Keratinocyte (primary cell): ENCODE results near the gene FAAP20. TPM values are rescaled to one million over a fixed set of nuclear protein-coding genes. Genes with fewer than 3 reads are reported as not detected.

Experiments used
- DNase-seq: peaks from one replicate; pipeline ENCODE4 v3.0.0-alpha.2; 2011; ENCODE audit warnings: low read depth, missing footprints, low spot score
- FAIRE-seq: peaks from 2 replicates; lab custom pipeline; 2011; peaks lifted over from hg19 to GRCh38; lab: Jason Lieb, UNC
- H2AFZ ChIP-seq: 2 replicates; pipeline ENCODE4 v1.6.0; 2012; ENCODE audit warnings: low read length, control low read depth, inconsistent platforms; ENCODE audit not compliant: control insufficient read depth
- H3K27ac ChIP-seq: 2 replicates; pipeline ENCODE4 v1.5.1; 2011; ENCODE audit warnings: low read length; ENCODE audit not compliant: control insufficient read depth, insufficient read depth
- H3K27me3 ChIP-seq: 3 replicates; pipeline ENCODE4 v1.6.0; 2011; ENCODE audit warnings: low read length; ENCODE audit not compliant: control insufficient read depth, insufficient read depth; ENCODE audit errors: extremely low read depth
- H3K36me3 ChIP-seq, 2 experiments: 2 replicates in 1 of 2; 3 replicates in 1 of 2; pipeline ENCODE4 v1.5.1; 2011; ENCODE audit warnings: low read length in 2 of 2, mild to moderate bottlenecking in 1 of 2; ENCODE audit not compliant: control insufficient read depth in 2 of 2, insufficient read depth in 2 of 2; ENCODE audit errors: extremely low read depth in 1 of 2
- H3K4me1 ChIP-seq: 3 replicates; pipeline ENCODE4 v1.5.1; 2011; ENCODE audit warnings: low read length; ENCODE audit not compliant: control insufficient read depth, insufficient read depth; ENCODE audit errors: extremely low read depth
- H3K4me2 ChIP-seq: 3 replicates; pipeline ENCODE4 v1.6.0; 2011; ENCODE audit warnings: low read depth, low read length; ENCODE audit not compliant: control insufficient read depth, insufficient read depth; ENCODE audit errors: extremely low read depth
- H3K4me3 ChIP-seq, 3 experiments: fragments of 200-600 bp in 1 of 3; sonication (generic) in 1 of 3; 2 replicates in 2 of 3; 3 replicates in 1 of 3; pipeline ENCODE4 v1.5.1; 2011 to 2016; ENCODE audit warnings: low read length in 3 of 3, mild to moderate bottlenecking in 3 of 3, control low read depth in 2 of 3, inconsistent platforms in 1 of 3, low read depth in 1 of 3, mixed read lengths in 1 of 3, mixed run types in 1 of 3, moderate library complexity in 1 of 3; ENCODE audit not compliant: control insufficient read depth in 2 of 3, insufficient read depth in 2 of 3; ENCODE audit errors: extremely low read depth in 1 of 3
- H3K79me2 ChIP-seq: 2 replicates; pipeline ENCODE4 v1.6.0; 2012; ENCODE audit warnings: low read length; ENCODE audit not compliant: control insufficient read depth, insufficient read depth
- H3K9ac ChIP-seq: 3 replicates; pipeline ENCODE4 v1.6.0; 2011; ENCODE audit warnings: low read length; ENCODE audit not compliant: control insufficient read depth, insufficient read depth; ENCODE audit errors: extremely low read depth
- H3K9me1 ChIP-seq: 3 replicates; pipeline ENCODE4 v1.6.0; 2011; ENCODE audit warnings: low read length; ENCODE audit not compliant: control insufficient read depth, insufficient read depth; ENCODE audit errors: extremely low read depth
- H3K9me3 ChIP-seq: 2 replicates; pipeline ENCODE4 v1.5.1; 2012; ENCODE audit warnings: low read depth, low read length; ENCODE audit not compliant: control insufficient read depth
- H4K20me1 ChIP-seq: 3 replicates; pipeline ENCODE4 v1.6.0; 2011; ENCODE audit warnings: low read length; ENCODE audit not compliant: control insufficient read depth, insufficient read depth; ENCODE audit errors: extremely low read depth
- EZH2 ChIP-seq: IDR thresholded peaks from one replicate; pipeline ENCODE4 v1.6.1; 2012; ENCODE audit warnings: inconsistent platforms, mild to moderate bottlenecking, low read length, moderate library complexity
- dilution Hi-C: fragments of 300-500 bp; cut with MboI; formaldehyde crosslinking; loops from one replicate; pipeline ENCODE4 v1.7.0; 2020; ENCODE audit warnings: low sequenced_read_pairs; ENCODE audit not compliant: extremely low pct_ligation_motif_present
- polyA plus RNA-seq, 5 experiments: library from polyadenylated mRNA; depleted of rRNA in 3 of 5; stranded (reverse) in 3 of 5; stranded (forward) in 1 of 5; unstranded in 1 of 5; fragments of >200 nt; gene quantifications; 1 replicate in 1 of 5; 2 replicates in 3 of 5; 3 replicates in 1 of 5; pipeline versions ENCODE4 v1.2.1 to v1.2.3, GENCODE V29; 2011 to 2012; ENCODE audit warnings: missing spikeins in 2 of 5, low read depth in 1 of 5, low replicate concordance in 1 of 5
- TF ChIP-seq, protein P1 (sequence below), 3 experiments: IDR thresholded peaks in 1 of 3; conservative IDR thresholded peaks in 1 of 3; optimal IDR thresholded peaks in 1 of 3; 2 replicates in 2 of 3; 3 replicates in 1 of 3; pipeline versions ENCODE3 to v1.5.1; 2011; ENCODE audit warnings: low read length in 3 of 3, mild to moderate bottlenecking in 3 of 3, moderate library complexity in 2 of 3, control low read depth in 1 of 3, inconsistent platforms in 1 of 3; ENCODE audit not compliant: insufficient read depth in 2 of 3; ENCODE audit errors: extremely low read depth in 1 of 3

FAAP20 gene
- polyA plus RNA-seq, 1 donor (not counting 4 experiments of a cell fraction or from before 2014, with no cell fraction given), result 7.3 TPM

DNA sequence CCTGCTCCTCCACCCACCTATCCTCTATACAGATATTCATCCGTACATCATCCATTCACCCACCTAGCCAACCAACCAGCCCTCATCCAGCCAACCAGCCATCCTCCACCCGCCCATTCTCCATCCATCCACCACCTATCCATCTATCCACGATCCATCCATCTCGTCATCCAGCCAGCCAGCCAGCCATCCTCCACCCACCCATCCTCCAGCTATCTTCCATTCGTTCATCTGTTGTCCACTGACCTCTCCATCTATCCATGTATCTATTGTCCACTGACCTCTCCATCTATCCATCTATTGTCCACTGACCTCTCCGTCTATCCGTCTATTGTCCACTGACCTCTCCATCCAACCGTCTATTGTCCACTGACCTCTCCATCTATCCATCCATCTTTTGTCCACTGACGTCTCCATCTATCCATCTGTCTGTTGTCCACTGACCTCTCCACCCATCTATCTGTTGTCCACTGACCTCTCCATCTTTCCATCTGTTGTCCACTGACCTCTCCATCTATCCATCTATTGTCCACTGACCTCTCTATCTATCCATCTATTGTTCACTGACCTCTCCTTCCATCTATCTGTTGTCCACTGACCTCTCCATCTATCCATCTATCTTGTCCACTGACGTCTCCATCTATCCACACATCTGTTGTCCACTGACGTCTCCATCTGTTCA lies 47.6 kb downstream of the FAAP20 start:
- TF ChIP-seq EZH2, result no peak
- TF ChIP-seq, protein P1, sequence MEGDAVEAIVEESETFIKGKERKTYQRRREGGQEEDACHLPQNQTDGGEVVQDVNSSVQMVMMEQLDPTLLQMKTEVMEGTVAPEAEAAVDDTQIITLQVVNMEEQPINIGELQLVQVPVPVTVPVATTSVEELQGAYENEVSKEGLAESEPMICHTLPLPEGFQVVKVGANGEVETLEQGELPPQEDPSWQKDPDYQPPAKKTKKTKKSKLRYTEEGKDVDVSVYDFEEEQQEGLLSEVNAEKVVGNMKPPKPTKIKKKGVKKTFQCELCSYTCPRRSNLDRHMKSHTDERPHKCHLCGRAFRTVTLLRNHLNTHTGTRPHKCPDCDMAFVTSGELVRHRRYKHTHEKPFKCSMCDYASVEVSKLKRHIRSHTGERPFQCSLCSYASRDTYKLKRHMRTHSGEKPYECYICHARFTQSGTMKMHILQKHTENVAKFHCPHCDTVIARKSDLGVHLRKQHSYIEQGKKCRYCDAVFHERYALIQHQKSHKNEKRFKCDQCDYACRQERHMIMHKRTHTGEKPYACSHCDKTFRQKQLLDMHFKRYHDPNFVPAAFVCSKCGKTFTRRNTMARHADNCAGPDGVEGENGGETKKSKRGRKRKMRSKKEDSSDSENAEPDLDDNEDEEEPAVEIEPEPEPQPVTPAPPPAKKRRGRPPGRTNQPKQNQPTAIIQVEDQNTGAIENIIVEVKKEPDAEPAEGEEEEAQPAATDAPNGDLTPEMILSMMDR (optimal IDR thresholded peaks at IDR 0.05 in 1 of 3, IDR thresholded peaks at IDR 0.05 in 1 of 3, conservative IDR thresholded peaks at IDR 0.05 in 1 of 3; ENCODE audit: extremely low read depth in 1 of 3, insufficient read depth in 2 of 3, low read length in 3 of 3), result no peak
- Histone ChIP-seq H3K9me1 (no peaks in the 10 kb centered on the region), H2AFZ (no peak overlapping the region), H3K79me2 (no peaks in the 10 kb centered on the region), H3K4me2 (no peak overlapping the region), H3K36me3 (peaks cover 14 to 24% of the 10 kb centered on the region in 2 experiments), H4K20me1 (no peaks in the 10 kb centered on the region), H3K27me3 (no peaks in the 10 kb centered on the region), H3K9ac (no peak overlapping the region), H3K4me1 (no peaks in the 10 kb centered on the region), H3K4me3 (no peak overlapping the region), H3K27ac (no peak overlapping the region), H3K9me3 (no peaks in the 10 kb centered on the region)
- FAIRE-seq, result no peak
- dilution Hi-C loops, result no loop called here
- no peak for DNase-seq

DNA sequence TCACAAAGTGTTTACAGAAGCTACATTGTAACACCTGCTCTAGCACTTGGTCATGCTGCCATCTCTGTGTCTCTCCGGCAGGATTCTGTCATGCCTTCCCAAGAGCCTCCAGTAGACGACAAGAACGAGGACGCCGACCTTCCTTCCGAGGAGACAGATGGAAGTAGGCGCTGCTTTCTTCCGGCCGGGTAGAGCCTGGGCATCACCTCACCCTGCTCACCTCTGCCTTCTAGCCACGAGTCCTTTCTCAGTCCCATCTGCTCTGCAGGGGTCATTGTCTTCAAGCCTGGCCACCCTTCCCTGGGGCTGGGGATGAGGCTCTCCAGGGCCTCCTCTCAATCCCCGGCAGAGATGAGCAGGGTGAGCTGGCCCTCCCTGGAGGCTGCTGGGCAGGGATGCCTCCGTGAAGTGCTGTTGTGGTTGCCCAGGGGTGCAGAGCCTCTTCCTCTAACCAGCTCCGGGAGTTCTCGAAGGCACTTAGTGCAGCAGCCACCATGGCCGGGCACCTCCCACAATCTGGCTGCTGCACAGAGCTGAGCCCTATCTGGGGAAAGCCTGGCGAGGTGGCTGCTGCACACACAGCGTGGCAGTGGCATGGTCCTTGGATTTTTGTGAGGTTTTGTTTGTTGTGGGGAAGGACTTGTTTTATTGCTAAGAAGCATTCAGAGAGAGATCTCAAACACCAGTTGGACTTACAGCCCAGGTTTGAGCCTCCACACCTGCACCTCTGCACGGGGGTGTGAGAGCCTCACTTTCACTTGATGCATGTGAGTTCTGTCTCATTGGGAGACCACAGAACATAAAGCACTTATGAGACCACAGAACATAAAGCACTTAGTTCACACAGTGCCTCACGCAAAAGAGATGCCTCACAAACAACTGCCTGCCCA lies 48.4 kb downstream of the FAAP20 start:
- Histone ChIP-seq H2AFZ (no peak overlapping the region), H3K4me2 (no peak overlapping the region), H3K9ac (no peak overlapping the region), H3K9me1 (no peaks in the 10 kb centered on the region), H3K4me3 (no peak overlapping the region), H3K27me3 (no peaks in the 10 kb centered on the region), H3K4me1 (no peaks in the 10 kb centered on the region), H3K27ac (no peak overlapping the region), H3K36me3 (peaks cover 14 to 25% of the 10 kb centered on the region in 2 experiments), H3K79me2 (no peaks in the 10 kb centered on the region), H4K20me1 (no peaks in the 10 kb centered on the region), H3K9me3 (no peaks in the 10 kb centered on the region)
- TF ChIP-seq, protein P1 (optimal IDR thresholded peaks at IDR 0.05 in 1 of 3, IDR thresholded peaks at IDR 0.05 in 1 of 3, conservative IDR thresholded peaks at IDR 0.05 in 1 of 3; ENCODE audit: extremely low read depth in 1 of 3, insufficient read depth in 2 of 3, low read length in 3 of 3), result no peak
- TF ChIP-seq EZH2, result no peak
- DNase-seq (no peak), FAIRE-seq (no peak)
- dilution Hi-C loops, result no loop called here
